ENCODE results near the gene FTCD.
"Not testable (repeated sequence)": the region's sequence is repeated elsewhere in the genome, so short reads cannot be mapped to it uniquely, and the experiment has no call there.

FTCD gene

DNA sequence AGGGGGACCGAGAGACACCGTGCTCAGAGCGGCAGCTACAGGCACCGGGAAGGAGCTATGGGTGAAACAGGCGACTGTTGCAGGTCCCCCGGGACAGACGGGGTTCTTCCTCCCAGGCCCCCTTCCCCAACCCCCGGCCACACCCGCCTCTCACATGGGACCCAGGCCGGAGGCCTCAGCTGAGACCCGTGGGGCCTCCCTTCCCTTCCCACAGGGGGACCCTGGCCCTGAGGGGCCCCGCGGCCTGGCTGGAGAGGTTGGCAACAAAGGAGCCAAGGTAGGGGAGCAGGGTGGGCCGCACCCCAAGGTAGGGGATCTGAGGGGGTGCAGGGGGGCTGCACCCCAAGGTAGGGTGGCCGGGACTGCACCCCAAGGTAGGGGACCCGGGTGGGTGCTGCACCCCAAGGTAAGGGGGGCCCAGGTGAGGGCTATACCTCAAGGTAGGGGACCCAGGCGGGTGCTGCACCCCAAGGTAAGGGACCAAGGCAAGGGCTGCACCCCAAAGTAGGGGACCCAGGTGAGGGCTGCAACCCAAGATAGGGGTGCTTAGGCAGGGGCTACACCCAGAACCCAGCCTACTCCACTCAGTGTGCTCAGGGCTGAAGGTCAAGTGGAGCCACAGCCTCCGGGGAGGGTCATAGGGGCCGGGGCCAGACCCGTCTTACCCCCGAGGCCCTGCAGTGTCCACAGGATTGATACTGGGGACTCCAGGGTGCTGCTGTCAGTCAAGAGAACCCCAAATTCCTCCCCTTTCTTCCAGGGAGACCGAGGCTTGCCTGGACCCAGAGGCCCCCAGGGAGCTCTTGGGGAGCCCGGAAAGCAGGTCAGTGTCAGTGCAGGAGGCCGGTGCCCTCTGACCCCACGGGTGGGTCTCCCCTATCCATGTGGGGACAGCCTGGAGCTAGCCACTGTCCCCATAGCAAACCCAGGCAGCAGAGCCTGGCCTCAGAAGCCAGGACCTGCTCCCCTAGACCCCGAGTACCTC, 34.8 kb downstream of the FTCD start:
- DNase-seq = no peak

DNA sequence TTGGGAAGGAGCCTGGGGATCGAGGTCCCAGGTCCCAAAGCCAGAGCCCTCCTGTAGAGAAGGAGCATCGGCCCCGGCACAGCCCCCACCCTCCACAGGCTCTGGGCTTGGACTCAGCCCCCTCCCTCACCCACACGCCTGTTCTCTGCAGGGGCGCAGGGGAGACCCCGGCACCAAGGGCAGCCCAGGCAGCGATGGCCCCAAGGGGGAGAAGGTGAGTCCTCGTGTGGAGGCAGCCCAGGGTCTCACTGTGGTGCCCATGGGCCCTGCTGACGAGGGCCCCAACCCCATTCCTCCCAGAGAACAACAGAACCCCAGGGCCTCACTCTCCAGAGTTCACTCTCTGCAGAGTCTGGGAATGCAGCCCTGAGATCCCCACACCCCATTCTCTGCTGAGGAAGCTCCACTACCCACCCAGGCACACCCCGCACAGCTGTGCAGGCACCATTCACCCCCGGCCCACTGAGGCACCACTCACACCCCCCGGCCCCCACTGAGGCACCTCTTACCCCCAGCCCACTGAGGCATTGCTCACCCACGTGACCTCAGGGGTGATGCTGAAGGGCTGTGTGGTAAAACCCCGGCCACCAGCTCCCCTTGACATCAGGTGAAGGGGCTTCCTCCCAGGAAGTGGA, 35.6 kb downstream of the FTCD start:
- no peak for DNase-seq

DNA sequence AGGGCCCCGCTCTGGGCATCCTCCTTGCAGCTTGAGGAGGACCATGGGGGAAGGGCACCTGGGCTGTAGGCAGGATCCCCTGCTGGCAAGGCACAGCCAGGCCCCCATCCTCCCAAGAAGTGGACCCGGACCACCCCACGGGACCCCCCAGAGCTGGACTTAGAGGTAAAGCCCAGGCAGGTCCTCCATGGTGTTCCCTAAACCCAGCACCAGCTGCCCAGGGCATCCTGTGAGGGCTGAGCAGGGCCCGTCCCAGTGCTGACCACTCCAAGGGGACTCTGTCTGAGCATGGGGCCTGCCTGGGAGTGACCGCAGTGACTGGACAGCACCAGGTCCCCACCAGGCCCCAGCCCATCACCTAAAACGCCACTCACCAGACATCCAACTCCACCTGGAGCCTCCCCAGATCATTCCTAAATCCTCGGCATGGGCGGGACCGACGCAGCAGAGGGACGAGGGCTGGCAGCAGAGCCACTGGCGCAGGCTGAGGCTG, 36.2 kb downstream of the FTCD start:
- DNase-seq = no peak

DNA sequence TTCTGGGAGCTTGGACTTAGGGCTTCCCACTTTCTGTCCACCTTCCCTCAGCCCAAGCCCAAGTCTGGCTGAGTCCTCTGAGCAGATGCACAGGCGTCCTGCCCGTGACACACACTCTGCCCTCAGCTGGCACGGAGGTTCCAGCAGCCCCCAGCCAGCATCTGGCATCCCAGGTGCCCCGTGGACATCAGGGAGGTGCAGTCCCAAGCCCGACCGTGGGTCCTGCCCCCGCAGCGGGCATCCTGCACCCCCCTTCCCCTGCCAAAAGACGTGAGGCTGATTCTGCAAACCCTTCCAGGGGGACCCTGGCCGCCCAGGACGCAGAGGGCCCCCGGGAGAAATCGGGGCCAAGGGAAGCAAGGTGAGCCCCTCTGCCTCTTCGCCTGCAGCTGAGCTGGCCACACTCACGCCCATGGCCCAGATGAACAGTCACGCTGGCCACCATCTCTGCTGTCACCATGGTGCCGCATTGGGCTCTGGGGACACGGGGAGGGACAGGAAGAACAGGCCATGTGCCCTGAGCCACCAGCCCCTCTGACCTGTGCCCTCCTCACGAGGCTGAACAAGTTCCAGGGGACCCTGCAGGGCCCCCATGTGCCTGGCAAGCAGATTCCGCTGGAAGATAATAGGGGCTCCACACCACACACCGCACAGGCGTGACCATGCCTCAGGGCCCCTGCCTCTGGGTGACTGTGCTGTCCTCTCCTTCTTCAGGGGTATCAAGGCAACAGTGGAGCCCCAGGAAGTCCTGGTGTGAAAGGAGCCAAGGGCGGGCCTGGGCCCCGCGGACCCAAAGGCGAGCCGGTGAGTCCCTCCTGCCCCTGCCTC, 36.8 kb downstream of the FTCD start:
- DNase-seq = no peak

DNA sequence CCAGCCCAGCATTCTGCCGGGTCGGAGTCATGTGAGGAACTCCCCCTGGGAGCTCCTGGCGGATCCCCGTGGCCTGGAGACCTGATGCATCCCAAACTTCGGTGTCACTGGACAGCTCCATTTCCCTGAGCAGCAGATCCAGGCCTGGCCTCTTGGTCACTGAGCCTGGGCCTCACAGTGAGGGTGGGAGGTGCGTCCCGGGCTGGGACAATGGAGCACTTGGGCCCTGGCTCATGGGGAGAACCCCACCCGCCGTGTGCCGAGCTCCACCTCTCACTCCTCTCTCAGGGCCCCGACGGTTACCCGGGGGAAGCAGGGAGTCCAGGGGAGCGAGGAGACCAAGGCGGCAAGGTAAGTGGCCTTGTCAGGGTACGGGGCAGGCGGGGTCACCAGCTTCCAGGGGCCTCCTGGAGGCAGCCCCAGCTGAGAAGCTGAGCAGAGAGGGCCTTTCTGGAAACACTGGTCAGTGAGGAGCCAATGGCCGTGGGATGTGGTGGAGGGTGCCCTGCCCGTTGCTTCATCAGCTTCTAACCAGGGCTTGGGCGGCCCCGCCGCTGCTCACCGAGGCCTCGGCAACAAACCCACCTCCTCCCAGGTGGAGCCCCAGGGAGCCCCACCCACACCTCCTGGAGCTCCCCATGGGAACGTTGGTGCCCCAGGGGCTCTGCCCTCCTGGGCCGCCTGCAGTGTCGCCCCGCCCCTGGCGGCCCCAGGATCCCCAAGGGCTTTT, 37.6 kb downstream of the FTCD start:
- DNase-seq = no peak

DNA sequence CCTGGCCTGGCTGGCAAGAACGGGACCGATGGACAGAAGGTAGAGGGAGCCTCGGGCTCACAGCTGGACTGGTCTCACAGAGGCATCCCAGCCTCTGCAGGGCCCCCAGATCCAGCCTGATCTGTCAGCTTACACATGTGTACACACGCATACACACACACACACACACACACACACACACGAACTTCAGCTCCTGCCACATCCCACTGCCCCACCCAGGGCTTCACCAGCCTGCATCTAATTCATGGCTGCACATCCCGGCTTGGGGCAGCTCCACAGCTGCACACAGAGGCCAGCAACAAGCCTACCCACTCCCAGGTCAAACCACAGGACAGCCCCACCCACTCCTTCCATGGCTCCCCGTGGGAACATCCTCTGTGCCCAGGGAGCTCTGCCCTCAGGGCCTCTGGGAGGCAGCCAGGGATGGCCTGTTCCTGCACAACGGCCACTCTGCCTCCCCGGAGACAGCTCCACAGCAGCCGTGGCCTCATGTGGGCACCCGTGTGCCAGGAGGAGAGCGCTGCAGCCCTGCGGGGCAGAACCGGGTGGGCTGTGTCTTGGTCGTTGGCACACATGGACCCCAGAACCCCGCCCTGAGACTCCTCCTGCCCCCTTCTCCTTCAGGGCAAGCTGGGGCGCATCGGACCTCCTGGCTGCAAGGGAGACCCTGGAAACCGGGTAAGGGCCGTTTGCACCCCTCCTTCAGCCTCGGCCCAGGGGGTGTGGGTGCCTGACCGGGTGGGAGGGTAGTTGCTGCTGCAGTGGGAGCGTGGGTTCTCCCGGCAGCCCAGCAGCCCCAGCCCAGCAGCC, 38.4 kb downstream of the FTCD start:
- DNase-seq = no peak

DNA sequence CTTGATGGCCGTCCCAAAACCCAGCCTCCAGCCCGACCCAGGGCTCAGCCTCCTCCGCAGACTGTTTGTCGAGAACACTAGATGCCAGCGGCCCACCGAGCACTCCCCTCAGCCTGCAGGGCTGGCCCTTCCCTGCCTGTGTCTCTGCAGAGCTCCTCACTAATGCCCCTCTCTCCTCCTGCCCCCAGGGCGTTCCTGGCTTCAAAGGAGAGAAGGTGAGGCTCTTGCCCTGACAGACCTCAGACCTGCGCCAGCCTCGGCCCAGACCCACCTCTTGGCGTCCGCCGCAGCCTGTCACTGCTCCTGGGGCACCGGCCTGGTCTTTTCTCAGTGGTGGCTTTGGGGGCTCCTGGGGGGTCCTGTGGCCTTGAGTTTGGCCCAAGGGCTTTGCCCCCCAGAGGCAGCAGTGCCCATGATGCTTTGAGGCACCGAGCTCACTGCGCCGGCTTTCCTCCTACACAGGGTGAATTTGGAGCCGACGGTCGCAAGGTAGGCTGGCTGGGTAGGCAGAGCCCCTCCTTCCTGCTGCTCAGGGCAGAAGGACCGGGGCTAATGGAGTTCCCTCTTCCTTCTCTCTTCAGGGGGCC, 39.1 kb downstream of the FTCD start:
- DNase-seq = no peak

DNA sequence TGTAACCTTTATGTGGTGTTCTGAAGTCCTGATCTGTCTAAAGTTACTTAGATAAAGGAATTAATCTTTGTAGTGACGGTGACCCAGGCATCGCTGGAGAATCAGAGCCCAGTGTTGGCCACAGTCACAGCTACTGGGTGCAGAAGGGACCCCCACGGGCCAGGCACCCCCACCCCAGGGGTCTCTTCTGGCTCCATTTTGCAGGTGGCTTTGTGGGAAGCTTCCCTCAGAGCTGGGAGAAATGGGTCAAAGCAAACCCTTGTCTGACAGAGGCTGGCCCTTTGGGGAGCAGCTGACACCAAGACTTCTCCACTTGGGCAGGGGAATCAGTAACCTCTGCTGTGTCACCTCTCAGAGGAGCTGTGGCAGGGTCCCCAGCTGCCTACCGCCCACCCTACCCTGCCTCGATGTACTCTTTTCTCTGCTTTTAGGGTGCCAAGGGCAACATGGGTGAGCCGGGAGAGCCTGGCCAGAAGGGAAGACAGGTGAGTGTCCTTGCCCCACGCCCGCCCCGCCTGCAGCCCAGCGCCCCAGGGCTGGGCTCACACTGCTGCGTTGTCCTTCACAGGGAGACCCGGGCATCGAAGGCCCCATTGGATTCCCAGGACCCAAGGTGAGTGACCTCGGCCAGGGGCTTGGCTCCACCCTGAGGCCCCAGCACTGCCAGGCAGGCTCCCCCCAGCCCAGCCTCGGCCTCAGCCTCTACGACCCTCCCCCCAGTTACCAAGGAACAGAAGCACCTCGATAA, 39.8 kb downstream of the FTCD start:
- DNase-seq = no peak

DNA sequence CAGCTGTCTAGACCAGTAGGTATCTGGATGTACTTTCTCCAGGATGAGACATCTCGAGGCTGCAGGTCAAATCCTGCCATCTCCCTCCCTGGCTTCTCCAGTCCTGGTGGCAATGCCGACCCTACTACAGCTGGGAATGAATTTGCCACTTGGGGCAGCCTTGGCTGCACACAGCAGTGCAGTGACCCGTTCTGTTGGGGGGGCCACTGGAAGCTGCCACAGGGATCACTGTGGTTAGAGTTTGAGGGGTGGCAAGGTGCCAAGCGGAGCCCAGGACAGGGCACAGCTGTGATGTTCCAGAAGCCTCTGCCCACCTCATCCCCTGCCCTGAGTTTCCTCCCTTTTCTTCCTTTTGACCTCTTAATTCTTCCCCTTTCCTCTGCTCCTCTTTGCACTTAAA, 40.4 kb downstream of the FTCD start:
- DNase-seq = no peak

DNA sequence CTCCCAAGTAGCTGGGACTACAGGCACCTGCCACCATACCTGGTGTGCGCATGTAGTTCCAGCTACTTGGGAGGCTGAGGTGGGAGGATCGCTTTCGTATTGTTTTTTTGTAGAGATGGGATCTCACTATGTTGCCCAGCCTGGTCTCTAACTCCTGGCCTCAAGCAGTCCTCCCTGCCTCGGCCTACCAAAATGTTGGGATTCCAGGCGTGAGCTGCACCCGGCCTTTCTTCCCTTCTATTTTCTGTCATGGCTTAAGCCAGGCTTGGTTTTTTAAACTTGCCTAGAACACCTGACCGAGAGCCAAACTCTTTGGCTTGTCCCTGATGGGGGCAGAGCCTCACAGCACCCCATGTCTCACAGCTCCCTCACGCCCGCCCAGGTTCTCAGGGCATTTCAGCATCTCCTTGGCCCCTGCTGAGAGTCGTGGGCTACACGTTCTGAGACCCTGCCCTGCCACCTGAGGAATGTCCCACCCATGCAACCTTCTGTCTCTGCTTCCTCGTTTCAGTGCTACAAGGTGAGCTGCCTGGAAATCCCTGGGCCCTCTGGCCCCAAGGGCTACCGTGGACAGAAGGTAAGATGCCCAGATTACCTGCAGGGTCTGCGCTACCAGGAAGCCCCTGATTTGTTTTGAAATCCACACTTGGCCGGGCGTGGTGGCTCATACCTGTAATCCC, 41.7 kb downstream of the FTCD start:
- DNase-seq = no peak

DNA sequence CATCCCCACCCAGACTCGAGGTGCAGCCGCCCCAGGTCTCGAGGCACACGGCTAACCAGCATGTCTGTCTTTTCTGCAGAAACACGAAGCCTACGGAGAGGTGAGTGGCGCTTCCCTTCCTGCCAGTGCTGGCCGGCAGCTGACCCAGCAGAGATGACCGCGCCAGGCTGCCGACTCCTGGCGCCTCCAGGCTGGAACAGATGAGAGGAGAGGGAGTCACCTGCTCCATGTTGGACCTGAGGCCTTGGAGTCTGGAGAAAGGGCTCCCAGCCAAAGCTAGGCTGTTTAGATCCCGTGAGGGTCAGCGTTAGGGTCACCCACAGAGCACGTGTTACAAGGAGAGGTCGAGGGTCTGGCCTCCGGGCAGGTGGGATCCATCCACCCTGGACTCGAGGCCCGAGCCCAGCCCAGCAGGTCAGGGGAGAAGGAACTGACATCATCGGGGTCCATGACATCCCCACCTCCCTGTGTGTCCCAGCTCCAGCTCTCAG, 42.6 kb downstream of the FTCD start:
- DNase-seq = no peak

DNA sequence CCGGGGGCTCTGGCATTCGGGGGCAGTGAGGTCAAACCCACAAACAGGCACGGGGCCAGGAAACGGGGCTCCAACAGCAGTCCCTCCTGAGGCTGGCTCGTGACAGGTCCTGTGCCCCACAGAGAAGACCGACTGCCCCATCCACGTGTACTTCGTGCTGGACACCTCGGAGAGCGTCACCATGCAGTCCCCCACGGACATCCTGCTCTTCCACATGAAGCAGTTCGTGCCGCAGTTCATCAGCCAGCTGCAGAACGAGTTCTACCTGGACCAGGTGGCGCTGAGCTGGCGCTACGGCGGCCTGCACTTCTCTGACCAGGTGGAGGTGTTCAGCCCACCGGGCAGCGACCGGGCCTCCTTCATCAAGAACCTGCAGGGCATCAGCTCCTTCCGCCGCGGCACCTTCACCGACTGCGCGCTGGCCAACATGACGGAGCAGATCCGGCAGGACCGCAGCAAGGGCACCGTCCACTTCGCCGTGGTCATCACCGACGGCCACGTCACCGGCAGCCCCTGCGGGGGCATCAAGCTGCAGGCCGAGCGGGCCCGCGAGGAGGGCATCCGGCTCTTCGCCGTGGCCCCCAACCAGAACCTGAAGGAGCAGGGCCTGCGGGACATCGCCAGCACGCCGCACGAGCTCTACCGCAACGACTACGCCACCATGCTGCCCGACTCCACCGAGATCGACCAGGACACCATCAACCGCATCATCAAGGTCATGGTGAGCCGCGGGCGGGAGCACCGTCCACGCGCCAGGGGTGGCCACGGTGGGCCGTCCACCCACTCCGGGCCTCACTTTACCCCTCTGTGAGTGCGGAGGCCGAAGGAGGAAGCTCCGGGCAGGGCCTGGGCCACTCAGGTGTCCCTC, 43.3 kb downstream of the FTCD start:
- DNase-seq = no peak

DNA sequence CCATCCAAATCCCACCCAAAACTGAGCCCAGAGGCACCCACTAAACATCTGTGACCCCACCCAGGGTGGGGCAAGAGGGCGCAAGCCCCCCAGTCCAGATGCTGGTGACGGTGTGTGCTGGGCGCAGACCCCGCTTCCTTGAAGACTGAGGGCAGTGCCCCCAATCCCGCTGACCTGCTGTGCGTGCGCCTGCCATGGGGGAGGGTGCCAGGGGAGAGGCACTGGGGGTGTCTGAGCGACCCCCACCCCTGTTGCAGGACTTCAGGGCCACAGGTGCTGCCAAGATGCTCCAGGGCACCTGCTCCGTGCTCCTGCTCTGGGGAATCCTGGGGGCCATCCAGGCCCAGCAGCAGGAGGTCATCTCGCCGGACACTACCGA, 44.2 kb downstream of the FTCD start:
- DNase-seq = no peak

DNA sequence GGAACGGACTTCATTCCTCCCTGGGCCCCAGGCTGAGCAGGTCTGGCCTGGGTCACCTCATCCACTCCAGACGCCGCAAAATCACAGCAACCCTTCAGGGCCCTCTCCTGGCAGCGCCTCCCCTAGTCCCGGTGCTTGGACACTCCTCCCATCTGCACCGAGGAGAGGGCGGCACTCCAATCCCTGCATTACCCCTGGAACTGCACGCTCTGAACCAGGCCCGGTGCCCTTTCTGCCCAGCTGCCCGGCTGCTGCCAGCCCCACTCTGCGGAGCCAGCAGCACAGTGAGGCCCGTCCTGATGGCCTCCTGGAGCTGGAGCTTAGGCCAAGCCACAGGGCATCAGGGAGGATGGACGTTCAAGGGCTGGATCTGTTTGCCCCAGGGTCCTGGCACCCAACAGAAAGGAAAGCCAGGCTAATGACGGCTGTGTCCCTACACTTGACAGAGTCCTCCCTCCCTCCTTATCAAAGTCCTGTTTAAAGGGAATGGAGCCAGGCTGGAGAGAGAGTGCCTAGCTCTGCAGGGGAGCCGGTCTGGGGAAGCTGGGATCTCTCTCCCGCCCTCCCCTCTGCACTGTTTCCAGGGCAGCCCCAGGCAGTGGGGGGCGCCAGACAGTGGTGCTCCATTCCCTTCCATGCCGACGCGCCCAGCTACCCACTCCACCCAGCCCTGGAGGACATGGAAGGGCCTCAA, 44.7 kb downstream of the FTCD start:
- DNase-seq = peak in 1 of 3 experiments; percentile 4

DNA sequence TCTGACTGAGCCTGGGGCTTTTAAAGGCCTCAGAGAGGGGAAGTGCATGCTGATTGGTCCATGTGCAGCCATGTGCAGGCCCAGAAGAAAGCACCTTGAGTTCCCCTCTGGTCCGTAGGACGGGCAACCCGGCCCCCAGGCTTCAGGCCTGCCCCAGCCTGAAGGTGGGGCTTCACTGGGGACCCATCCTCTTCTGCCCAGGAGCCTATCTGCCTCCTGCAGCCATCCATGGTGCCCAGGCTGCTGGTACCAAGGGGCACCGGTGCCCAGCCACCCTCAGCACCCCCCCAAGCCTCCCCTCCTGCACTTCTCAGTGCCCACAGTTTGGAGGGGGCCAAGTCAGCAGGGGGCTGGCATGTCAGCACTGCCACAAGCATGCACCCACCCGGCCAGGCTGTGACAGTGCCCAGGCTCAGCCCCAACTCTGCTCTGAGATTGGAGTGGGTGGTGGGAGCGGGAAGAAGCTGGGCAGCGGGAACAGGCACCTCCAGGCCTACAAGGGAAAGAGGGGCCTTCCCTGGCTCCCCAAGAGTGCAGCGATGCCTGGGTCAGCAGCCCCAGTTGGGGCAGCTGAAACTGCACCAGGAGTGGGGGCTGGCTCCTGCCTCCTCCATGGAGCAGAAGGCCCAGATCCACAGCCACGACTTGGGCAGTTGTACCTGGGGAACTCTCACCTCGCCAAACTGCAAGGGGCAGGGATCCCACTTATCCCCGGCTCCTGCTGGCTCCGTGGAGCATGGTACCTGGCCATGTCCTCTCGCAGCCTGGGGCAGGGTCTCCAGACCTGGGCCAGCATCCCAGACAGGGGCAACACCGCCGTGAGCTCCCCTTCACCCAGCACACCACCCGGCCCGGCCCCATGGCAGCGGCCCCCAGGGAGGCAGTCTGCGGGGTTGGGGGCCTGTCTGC, 45.8 kb downstream of the FTCD start:
- no peak for DNase-seq

DNA sequence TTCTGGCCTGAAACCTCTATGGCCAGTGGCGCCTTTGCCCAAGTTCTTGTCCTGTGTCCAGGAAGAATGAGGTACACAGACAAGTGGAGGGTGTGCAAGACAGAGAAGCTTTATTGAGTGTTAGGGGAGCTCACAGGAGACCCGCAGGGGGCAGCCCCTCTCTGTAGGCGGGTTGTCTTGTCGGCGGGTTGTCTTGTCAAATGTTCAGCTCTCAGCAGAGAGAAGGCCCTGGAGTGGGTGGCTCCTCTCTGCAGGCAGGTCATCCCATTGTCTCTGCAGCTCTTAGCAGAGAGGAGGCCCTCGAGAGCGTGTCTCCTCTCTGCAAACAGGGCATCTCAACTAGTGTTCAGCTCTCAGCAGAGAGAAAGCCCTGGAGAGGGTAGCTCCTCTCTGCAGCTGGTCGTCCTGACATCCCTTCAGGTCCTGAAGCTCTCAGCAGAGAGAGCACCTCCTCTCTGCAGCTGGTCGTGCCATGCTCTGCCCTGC, 46.5 kb downstream of the FTCD start:
- DNase-seq = no peak

DNA sequence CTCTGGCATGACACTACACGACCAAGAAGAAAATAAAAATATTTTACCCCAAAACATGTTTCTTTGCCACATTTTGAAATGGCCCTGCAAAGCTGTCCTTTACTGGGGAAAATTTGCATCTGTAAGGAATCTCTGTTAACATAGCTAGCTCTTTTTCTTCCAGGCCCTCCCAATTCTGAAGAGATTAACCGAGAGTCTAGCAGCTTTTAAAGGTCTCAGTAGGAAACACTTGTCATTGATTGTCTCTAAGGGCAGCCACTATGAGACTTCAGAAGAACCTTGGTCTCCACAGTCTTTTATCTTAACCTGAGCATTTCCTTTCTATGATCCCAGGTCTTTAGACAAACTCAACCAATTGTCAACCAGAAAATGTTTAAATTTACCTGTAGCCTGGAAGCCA, 48.0 kb downstream of the FTCD start:
- DNase-seq = not testable (repeated sequence)
